NCI-H748 treated with DMSO at 0.1 percent for 48 hours (cell line): ENCODE measurements around the gene RTKN2.

Source experiments
- DNase-seq: peaks from one replicate; lab custom pipeline; 2025; lab: John Stamatoyannopoulos, UW

The RTKN2 gene

GRCh38 chr10:62217683-62218082 lies 51.0 kb downstream of the RTKN2 start:
- DNase-seq = no peak

- no peak for DNase-seq
Observed at GRCh38 chr10:62214364-62214874, 54.2 kb downstream of the RTKN2 start.

GRCh38 chr10:62205750-62206399 lies 62.8 kb downstream of the RTKN2 start:
- DNase-seq = no peak

GRCh38 chr10:62199584-62199983 lies 69.1 kb downstream of the RTKN2 start:
- no peak for DNase-seq

DNA sequence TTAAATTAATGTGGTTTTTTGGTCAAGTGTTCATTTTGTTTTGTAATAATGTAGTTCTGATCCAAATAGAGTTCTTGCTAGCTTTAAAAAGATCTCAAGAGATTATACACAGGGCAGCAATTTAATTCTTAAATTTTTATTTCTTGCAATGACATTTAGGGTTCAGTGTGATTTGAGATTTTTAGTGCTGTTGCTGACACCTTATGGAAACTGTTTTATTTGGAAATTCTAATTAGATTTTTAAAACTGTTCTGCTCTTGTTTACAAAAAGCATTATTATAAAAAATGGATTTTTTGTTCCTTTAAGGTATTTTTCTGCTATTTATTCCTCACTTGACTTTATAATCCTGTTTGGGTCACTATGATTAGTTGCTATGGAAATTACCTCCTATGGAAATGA lies 72.1 kb downstream of the RTKN2 start:
- DNase-seq = no peak

DNA sequence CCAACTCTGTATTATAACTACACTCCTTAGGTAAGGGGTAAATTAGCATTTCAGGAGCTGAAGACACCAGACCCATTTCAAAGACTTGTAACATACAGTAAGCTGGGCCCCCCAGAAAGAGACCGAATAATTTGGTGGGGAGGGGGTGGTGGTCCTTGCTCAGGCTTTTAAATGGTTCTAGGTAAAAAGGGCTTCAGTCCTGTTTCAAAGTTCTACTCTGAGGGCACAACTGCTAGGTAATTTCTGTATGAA lies 73.0 kb downstream of the RTKN2 start:
- DNase-seq = no peak

- no peak for DNase-seq
Observed at GRCh38 chr10:62194924-62195674, 73.5 kb downstream of the RTKN2 start.

DNA sequence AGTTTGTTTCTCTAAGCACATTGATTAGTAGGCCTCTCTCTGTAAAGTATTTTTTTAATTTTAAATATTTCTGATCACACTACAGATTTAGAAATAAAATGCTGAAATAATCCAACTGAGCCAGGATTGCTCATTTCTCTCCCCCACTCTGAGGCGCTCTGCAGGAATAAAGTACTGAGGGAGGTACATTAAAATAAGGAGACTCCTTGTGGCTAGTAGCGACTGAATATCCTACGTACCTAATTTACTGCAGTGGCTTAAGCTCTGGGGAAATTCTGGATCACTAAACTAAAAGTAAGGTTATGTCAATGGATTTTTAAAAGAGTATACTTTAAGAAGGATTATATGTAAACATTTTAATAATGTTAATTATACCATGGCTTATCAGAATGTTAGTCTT lies 75.2 kb downstream of the RTKN2 start:
- no peak for DNase-seq

DNA sequence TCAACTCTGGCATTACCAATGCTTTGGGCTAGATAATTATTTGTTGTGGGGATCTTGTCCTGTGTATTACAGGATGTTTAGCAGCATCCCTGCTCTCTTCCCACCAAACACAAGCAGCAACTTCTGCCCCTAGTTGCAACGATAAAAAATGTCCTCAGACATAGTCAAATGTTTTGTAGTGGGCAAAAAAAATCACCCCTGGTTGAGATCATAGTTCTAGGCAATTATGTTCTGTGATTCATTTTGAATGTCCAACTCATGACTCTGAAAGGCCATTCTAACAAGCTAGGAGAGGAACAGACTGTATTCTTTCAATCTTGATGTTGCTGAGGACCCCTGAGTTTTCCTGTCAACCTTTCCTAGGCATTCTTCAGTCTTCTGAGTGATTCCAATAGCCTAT lies 79.5 kb downstream of the RTKN2 start:
- DNase-seq = no peak

DNA sequence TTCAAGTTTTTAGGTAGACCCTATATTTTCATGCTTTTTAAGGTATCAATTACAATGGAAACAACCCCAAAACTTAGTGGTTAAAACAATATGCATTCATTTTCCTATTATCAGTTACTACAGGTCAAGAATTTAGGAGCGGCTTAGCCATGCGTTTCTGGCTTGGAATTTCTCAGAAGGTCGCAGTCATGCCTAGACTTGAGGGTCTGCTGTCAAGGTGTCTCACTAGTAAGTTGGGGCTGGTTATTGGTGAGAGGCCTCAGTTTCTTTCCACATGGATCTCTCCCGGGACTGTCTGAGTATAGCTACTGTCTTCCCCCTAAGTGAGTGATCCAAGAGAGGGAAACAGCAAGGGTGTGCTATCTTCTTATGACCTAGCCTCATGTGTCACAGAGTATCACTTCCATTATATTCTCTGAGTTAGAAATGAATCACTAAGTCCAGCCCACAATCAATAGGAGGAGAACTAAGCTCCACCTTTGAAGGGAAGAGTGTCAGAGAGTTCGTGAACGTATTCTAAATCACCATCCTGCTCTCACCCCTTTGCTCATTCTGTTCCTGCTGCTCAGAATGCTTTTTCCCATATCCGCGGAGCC lies 80.5 kb downstream of the RTKN2 start:
- no peak for DNase-seq

DNA sequence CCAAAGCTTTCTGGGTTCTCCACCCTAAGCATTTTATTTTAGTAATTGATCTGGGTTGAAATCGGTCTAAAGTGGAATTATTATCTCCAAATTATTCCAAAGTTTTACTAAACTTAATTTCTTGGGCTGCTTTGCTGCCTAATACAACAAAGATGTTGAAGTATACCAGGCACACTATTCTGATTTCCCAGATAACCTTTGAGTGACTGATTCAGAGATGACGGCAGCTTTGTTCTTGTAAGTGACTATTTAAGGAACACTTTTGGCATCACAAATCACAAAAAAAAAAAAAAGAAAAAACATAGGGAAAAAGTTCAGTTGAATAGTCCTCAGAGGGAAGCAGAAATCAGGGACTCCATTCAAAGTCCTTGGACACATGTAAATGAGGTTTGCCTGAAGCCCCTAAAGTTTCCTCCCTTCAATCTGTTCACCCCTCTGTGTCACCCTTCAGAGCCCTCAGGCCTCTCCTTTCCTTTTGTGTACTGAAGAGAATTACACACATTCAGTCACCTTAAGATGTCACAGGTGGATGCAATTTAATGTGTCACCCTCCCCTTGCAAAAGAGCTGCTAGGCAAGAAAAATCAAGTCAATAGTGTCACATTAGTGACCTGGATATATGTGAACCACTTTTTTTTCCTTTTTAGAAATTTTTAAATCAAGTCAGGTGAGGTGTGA lies 81.5 kb downstream of the RTKN2 start:
- DNase-seq = no peak

GRCh38 chr10:62185919-62186692 lies 82.5 kb downstream of the RTKN2 start:
- no peak for DNase-seq

- DNase-seq = no peak
Observed at GRCh38 chr10:62183857-62184795, 84.5 kb downstream of the RTKN2 start.

DNA sequence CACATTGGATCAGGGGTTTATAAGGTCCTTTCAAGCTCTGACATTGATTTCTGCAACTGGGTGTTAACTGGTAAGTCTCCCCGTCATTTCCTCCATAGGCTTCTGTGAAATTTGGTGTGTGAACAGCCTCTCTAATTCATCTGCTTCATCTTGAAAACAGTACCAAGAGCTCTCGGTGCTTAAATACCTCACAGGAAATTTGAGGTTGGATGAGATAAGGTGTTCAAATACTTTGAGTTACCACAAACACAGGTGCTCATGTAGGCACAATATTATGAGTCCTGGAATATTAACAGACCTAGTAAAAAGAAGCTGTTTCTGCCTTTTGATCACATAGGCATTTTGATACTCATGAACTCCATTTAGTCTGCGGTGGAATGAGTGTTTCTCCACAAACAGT lies 85.2 kb downstream of the RTKN2 start:
- no peak for DNase-seq

DNA sequence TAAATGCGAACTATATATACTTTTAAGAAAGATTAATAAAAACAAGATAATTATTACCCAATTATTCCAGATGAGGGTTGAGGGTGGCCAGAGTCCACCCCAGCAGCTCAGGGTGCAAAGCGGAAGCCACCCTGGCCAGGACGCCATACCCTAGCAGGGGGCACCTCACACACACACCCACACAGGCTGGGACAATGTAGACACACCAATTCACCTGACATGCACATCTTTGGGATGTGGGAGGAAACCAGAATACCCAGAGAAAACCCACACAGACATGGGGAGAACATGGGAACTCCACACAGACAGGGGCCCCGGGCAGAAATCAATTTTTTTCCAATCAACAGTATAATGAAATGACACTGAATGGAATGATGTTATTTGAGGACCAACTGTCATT lies 86.0 kb downstream of the RTKN2 start:
- no peak for DNase-seq

- DNase-seq = no peak
Observed at GRCh38 chr10:62182171-62182570, 86.5 kb downstream of the RTKN2 start.

DNA sequence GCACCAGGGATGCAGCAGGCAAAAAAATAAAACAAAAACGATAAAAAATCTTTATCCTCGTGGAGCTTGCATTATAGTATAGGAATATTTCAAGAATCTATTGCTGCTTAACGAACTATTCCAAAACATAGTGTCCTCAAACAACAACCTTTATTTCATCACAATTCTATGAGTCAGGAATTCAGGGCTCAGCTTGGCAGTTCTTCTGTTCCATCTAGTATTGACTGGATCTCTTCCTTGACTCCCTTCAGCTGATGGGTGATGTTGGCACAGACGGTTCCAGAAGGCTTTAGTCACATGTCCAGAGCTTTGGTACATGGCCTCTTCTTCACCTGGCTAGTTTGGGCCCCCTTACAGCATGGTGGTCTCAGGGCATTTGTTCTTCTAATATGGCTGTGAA lies 88.0 kb downstream of the RTKN2 start:
- DNase-seq = no peak

GRCh38 chr10:62178568-62178967 lies 90.1 kb downstream of the RTKN2 start:
- DNase-seq = no peak

- DNase-seq = no peak
Observed at GRCh38 chr10:62177111-62177510, 91.5 kb downstream of the RTKN2 start.

DNA sequence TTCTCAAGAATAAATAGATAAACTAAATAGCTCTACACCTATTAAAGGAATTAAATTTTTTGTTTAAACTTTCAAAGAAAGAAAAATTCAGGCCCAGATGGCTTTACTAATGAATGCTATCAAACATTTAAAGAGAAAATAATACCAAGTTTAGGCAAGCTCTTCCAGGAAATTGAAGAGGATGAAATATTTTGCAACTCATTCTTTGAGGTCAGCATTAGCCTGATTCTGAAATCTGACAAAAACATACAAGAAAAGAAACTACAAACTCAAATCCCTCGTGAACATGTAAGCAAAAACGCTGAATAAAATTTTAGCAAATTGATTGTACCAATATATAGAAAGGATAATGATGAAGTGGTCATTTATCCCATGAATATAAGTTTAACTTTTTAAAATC lies 93.4 kb downstream of the RTKN2 start:
- DNase-seq = no peak

GRCh38 chr10:62172465-62172864 lies 96.2 kb downstream of the RTKN2 start:
- DNase-seq = no peak
